ENCODE measurements around the gene TMTC4. TPM values are rescaled to one million over a fixed set of nuclear protein-coding genes. Genes with fewer than 3 reads are reported as not detected.

The TMTC4 gene
- total RNA-seq, 2 experiments from 2014 or later, result 8.0 to 9.3 TPM

DNA sequence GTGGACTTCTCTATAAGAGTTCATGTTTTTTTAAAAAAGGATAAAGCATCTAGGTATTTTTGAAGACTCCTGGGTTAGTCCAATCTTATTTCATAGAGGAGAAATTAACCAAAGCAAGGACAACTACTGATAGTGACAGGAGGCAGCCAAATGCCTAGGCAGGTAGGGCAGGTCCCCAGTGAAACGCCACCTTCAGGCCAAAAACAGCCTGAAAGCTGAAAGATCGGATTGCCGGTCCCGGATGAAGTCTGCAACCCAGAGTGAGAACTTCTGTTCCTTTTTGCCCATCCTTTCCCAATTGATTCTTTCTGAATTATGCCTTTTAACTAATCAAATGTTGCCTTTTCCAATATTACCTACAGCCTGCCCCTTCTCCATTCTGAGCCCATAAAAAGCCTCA, 79.9 kb downstream of the TMTC4 start:
- CTCF ChIA-PET, result interaction anchor here (2.4 kb wide), 1 partner anchor 22 kb away, joined by 6 read pairs; no protein-coding TSS in a partner anchor
- peaks cover 5% of the 10 kb centered on the region for H3K27me3 Mint-ChIP-seq
- no peaks in the 10 kb centered on the region for H3K27me3 ChIP-seq (ENCODE audit: control insufficient read depth in 1 of 2, insufficient read depth in 2 of 2, low read length in 2 of 2)
- no peaks in the 10 kb centered on the region for H3K9me3 Mint-ChIP-seq
- POLR2A ChIA-PET, result interaction anchor here (0.6 kb wide), 1 partner anchor 975 kb away, joined by 3 read pairs; no protein-coding TSS in a partner anchor
- H3K4me1 ChIP-seq (ENCODE audit: insufficient read depth, low read length), result no peaks in the 10 kb centered on the region
- TF ChIP-seq CTCF (IDR thresholded peaks at IDR 0.05), result peak; percentile 17
- intact Hi-C loops (cut with DNase I, micrococcal nuclease), result loop anchor here in 1 of 2 experiments (10.0 kb wide), 1 partner anchor 1800 kb away; no protein-coding TSS in a partner anchor
- no peak overlapping the region for H3K4me3 ChIP-seq (ENCODE audit: low read length)
- no peaks in the 10 kb centered on the region for H3K36me3 ChIP-seq (ENCODE audit: insufficient read depth, low read length)
- no peaks in the 10 kb centered on the region for H3K9me3 ChIP-seq (ENCODE audit: control insufficient read depth in 1 of 2, insufficient read depth in 1 of 2, low read length in 2 of 2)
- DNase-seq (peak in 2 of 14 experiments; percentile 9 to 27), ATAC-seq (ENCODE audit: poor library complexity) (no peak)
- H3K36me3 Mint-ChIP-seq (ENCODE audit: low read depth), result no peaks in the 10 kb centered on the region
- no peak overlapping the region for H3K4me3 Mint-ChIP-seq
- no peak overlapping the region for H3K27ac ChIP-seq (ENCODE audit: low read depth in 1 of 2, low read length in 2 of 2)
- H3K4me1 Mint-ChIP-seq (ENCODE audit: low read depth), result no peaks in the 10 kb centered on the region
- H3K27ac Mint-ChIP-seq, result no peak overlapping the region

DNA sequence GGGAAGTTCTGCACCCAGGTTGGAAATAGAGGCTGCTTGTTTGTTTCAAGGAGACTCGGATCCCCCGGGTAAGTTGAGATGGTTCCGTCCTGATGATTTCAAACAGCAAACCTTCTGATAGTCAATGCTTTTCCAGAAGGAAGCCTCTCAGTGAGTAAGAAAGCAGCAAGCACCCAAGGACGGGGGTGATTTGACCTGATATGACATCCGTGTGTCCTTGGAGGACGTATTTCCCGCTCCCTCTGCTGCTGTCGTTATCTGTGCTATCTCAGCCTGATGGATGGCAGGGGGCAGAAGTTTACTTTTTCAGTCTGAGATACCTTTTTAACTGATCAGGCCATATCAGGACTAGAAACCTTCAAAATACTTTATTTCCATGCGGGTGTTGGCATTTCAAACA, 80.3 kb downstream of the TMTC4 start:
- Histone ChIP-seq H3K27ac (ENCODE audit: low read depth in 1 of 2, low read length in 2 of 2) (no peak overlapping the region), H3K27me3 (ENCODE audit: control insufficient read depth in 1 of 2, insufficient read depth in 2 of 2, low read length in 2 of 2) (no peaks in the 10 kb centered on the region), H3K36me3 (ENCODE audit: insufficient read depth, low read length) (no peaks in the 10 kb centered on the region), H3K4me3 (ENCODE audit: low read length) (no peak overlapping the region), H3K4me1 (ENCODE audit: insufficient read depth, low read length) (no peaks in the 10 kb centered on the region), H3K9me3 (ENCODE audit: control insufficient read depth in 1 of 2, insufficient read depth in 1 of 2, low read length in 2 of 2) (no peaks in the 10 kb centered on the region)
- no peak for ATAC-seq (ENCODE audit: poor library complexity)
- Mint-ChIP-seq H3K27me3 (peaks cover 5% of the 10 kb centered on the region), H3K4me1 (ENCODE audit: low read depth) (peaks cover 2% of the 10 kb centered on the region), H3K27ac (no peak overlapping the region), H3K9me3 (no peaks in the 10 kb centered on the region), H3K36me3 (ENCODE audit: low read depth) (no peaks in the 10 kb centered on the region), H3K4me3 (no peak overlapping the region)
- CTCF ChIA-PET, result interaction anchor here (2.4 kb wide), 1 partner anchor 21 kb away, joined by 6 read pairs; no protein-coding TSS in a partner anchor
- TF ChIP-seq CTCF (IDR thresholded peaks at IDR 0.05), result no peak
- intact Hi-C loops (cut with DNase I, micrococcal nuclease), result loop anchor here in 1 of 2 experiments (10.0 kb wide), 1 partner anchor 1801 kb away; no protein-coding TSS in a partner anchor
- DNase-seq, result no peak
- POLR2A ChIA-PET, result interaction anchor here (0.6 kb wide), 1 partner anchor 975 kb away, joined by 3 read pairs; no protein-coding TSS in a partner anchor

GRCh38 chr13:100589178-100589725, 85.3 kb downstream of the TMTC4 start:
- Mint-ChIP-seq H3K4me1 (ENCODE audit: low read depth) (peaks cover 44% of the 10 kb centered on the region), H3K4me3 (peak overlapping the region; percentile 85), H3K27ac (peak overlapping the region; percentile 92), H3K9me3 (no peaks in the 10 kb centered on the region), H3K27me3 (no peaks in the 10 kb centered on the region), H3K36me3 (ENCODE audit: low read depth) (no peaks in the 10 kb centered on the region)
- ATAC-seq (ENCODE audit: poor library complexity) (no peak), DNase-seq (no peak)
- TF ChIP-seq CTCF (IDR thresholded peaks at IDR 0.05), result no peak
- POLR2A ChIA-PET, result interaction anchor here (1.2 to 2.6 kb wide), 3 partner anchors 16 to 932 kb away, joined by 3 to 22 read pairs (median 16); partner anchors contain the start of gene TMTC4
- Histone ChIP-seq H3K27ac (ENCODE audit: low read depth in 1 of 2, low read length in 2 of 2) (peak overlapping the region in 1 of 2 donors; percentile 46), H3K4me3 (ENCODE audit: low read length) (peak overlapping the region; percentile 46), H3K27me3 (ENCODE audit: control insufficient read depth in 1 of 2, insufficient read depth in 2 of 2, low read length in 2 of 2) (no peaks in the 10 kb centered on the region), H3K9me3 (ENCODE audit: control insufficient read depth in 1 of 2, insufficient read depth in 1 of 2, low read length in 2 of 2) (no peaks in the 10 kb centered on the region), H3K4me1 (ENCODE audit: insufficient read depth, low read length) (peaks cover 23% of the 10 kb centered on the region), H3K36me3 (ENCODE audit: insufficient read depth, low read length) (no peaks in the 10 kb centered on the region)
- intact Hi-C loops (cut with DNase I, micrococcal nuclease), result loop anchor here (1.0 to 5.0 kb wide), 4 partner anchors 16 to 982 kb away; partner anchors contain the start of genes CLYBL (in 1 of the 2) and TMTC4 (in 1 of the 2)
- CTCF ChIA-PET, result interaction anchor here (1.1 to 6.2 kb wide), 4 partner anchors 15 to 983 kb away, joined by 4 to 57 read pairs (median 6); partner anchors contain the start of genes CLYBL and TMTC4
